ENCODE measurements around the gene PRSS12. TPM values are rescaled to one million over a fixed set of nuclear protein-coding genes. Genes with fewer than 3 reads are reported as not detected.

The PRSS12 gene
- total and polyA plus RNA-seq, 8 donors, result 0.45 to 21.7 (median 9.0) TPM

- 68 to 96% (median 81%) methylated on average over 1 of the region's 1 CpG for WGBS, 5 donors
- Histone ChIP-seq H3K4me3 (no peak overlapping the region), H3K27ac (no peak overlapping the region), H3K27me3 (peaks cover 0 to 61% (median 25%) of the 10 kb centered on the region in 3 donors), H3K36me3 (no peaks in the 10 kb centered on the region), H3K9me3 (no peaks in the 10 kb centered on the region), H3K4me1 (peaks cover 14 to 21% (median 20%) of the 10 kb centered on the region in 4 donors)
- intact Hi-C loops (cut with DNase I; ENCODE audit: low total_unique reads), result no loop called here
- DNase-seq, result no peak
- TF ChIP-seq EP300 (IDR thresholded peaks at IDR 0.05) (no peak), POLR2AphosphoS5 (IDR thresholded peaks at IDR 0.05) (no peak), POLR2A (IDR thresholded peaks at IDR 0.05) (no peak), CTCF (IDR thresholded peaks at IDR 0.05) (no peak)
Observed at GRCh38 chr4:118356731-118357130, 3.9 kb upstream of the PRSS12 start.

DNA sequence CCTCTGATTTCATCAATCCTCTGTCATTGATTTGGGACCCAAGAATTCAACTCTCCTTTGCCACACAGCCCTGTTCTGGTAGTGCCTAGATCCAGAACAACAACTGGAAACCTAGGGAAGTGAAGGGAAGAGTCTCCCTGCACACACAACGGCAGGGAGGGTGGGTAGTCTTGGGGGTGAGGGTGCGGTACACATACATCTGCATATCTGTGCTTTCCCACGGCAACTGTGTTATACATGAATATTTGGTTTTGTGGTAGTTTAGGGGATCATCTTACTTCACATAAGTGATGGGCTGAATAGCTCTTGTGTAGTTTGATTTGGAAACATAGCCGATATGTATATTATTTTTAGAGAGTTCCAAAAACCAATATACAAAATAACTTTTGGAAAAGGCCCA lies 3.3 kb upstream of the PRSS12 start:
- Histone ChIP-seq H3K4me1 (peaks cover 14 to 24% (median 21%) of the 10 kb centered on the region in 4 donors), H3K4me3 (no peak overlapping the region), H3K9me3 (no peaks in the 10 kb centered on the region), H3K27me3 (peaks cover 0 to 65% (median 26%) of the 10 kb centered on the region in 3 donors), H3K36me3 (no peaks in the 10 kb centered on the region), H3K27ac (no peak overlapping the region)
- no peak for TF ChIP-seq EP300 (IDR thresholded peaks at IDR 0.05)
- no peak for TF ChIP-seq POLR2A (IDR thresholded peaks at IDR 0.05)
- no peak for TF ChIP-seq CTCF (IDR thresholded peaks at IDR 0.05)
- TF ChIP-seq POLR2AphosphoS5 (IDR thresholded peaks at IDR 0.05), result no peak
- no peak for DNase-seq
- WGBS, 5 donors, result 72 to 83% (median 79%) methylated on average over 4 of the region's 4 CpGs
- intact Hi-C loops (cut with DNase I; ENCODE audit: low total_unique reads), result no loop called here

DNA sequence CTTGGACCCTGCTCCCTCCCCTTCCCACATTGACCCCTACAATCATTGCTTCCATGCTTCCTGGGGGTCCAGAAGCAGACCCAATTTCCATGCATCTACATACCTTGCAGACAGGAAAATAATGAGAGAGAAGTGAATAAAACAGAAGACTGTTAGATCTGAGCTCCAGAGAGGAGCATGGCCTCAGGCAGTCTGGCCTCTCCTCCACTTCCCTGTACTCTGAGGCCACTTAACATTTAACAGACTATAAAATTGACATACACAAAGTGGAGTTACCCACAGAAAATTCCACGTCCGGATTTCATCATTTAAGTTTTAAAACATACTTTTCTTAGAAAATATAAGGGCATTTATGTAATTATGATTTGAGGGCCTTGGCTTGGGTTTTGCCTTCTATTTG lies 2.1 kb upstream of the PRSS12 start:
- TF ChIP-seq POLR2AphosphoS5 (IDR thresholded peaks at IDR 0.05) (no peak), CTCF (IDR thresholded peaks at IDR 0.05) (no peak), EP300 (IDR thresholded peaks at IDR 0.05) (no peak), POLR2A (IDR thresholded peaks at IDR 0.05) (no peak)
- 86 to 94% (median 89%) methylated on average over 2 of the region's 2 CpGs for WGBS, 5 donors
- Histone ChIP-seq H3K4me1 (peaks cover 14 to 24% (median 21%) of the 10 kb centered on the region in 4 donors), H3K27ac (no peak overlapping the region), H3K4me3 (no peak overlapping the region), H3K27me3 (peaks cover 0 to 65% (median 26%) of the 10 kb centered on the region in 3 donors), H3K36me3 (no peaks in the 10 kb centered on the region), H3K9me3 (no peaks in the 10 kb centered on the region)
- no peak for DNase-seq
- intact Hi-C loops (cut with DNase I; ENCODE audit: low total_unique reads), result loop anchor here (5.0 kb wide), 1 partner anchor 73 kb away; no protein-coding TSS in a partner anchor

GRCh38 chr4:118353534-118354030 lies 779 bp upstream of the PRSS12 start:
- H3K27me3 ChIP-seq, result peaks cover 0 to 65% (median 26%) of the 10 kb centered on the region in 3 donors
- no peaks in the 10 kb centered on the region for H3K36me3 ChIP-seq
- DNase-seq, result peak in 1 of 2 donors; percentile 11
- H3K27ac ChIP-seq, result peak overlapping the region in 1 of 5 donors; percentile 70
- peak overlapping the region; percentile 58 to 67 (median 60) for H3K4me3 ChIP-seq
- H3K4me1 ChIP-seq, result peaks cover 14 to 24% (median 21%) of the 10 kb centered on the region in 4 donors
- WGBS, 5 donors, result 35 to 41% (median 37%) methylated on average over 8 of the region's 8 CpGs
- TF ChIP-seq EP300 (IDR thresholded peaks at IDR 0.05) (no peak), POLR2AphosphoS5 (IDR thresholded peaks at IDR 0.05) (no peak)
- no peaks in the 10 kb centered on the region for H3K9me3 ChIP-seq
- intact Hi-C loops (cut with DNase I; ENCODE audit: low total_unique reads), result loop anchor here (5.0 kb wide), 1 partner anchor 71 kb away; no protein-coding TSS in a partner anchor

All from stomach (tissue), 9 donors.